ENCODE measurements around the gene CALCOCO1. TPM values are rescaled to one million over a fixed set of nuclear protein-coding genes. Genes with fewer than 3 reads are reported as not detected.
"Not testable (repeated sequence)": the region's sequence is repeated elsewhere in the genome, so short reads cannot be mapped to it uniquely, and the experiment has no call there.

CALCOCO1 gene
- total RNA-seq, 1 donor from 2014 or later, result 35.3 TPM

DNA sequence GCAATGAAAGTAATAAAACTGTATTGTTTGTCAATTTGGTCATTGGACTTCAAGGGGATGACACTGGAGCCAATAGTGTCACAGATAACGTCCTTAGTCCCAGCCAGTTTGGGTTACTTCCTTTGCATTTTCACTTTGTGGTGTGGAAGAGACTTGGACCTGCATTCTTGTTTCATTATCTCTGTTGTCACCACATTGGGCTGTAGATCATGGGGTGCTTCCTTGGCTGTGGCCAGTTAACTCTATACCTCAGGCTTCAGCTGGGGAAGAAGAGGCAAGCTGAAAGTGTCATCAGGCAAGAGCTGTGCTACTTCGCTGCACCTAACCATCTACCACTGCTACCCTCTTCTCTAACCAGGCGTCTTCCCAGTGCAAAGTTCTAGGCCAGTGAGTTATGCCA, 39.6 kb upstream of the CALCOCO1 start:
- Histone ChIP-seq H3K4me3 (ENCODE audit: low read depth, low read length) (no peak overlapping the region), H3K36me3 (ENCODE audit: control insufficient read depth, insufficient read depth, low read length) (no peaks in the 10 kb centered on the region), H3K27me3 (ENCODE audit: control insufficient read depth, insufficient read depth, low read length) (peaks cover 2% of the 10 kb centered on the region)
- TF ChIP-seq, protein P1, sequence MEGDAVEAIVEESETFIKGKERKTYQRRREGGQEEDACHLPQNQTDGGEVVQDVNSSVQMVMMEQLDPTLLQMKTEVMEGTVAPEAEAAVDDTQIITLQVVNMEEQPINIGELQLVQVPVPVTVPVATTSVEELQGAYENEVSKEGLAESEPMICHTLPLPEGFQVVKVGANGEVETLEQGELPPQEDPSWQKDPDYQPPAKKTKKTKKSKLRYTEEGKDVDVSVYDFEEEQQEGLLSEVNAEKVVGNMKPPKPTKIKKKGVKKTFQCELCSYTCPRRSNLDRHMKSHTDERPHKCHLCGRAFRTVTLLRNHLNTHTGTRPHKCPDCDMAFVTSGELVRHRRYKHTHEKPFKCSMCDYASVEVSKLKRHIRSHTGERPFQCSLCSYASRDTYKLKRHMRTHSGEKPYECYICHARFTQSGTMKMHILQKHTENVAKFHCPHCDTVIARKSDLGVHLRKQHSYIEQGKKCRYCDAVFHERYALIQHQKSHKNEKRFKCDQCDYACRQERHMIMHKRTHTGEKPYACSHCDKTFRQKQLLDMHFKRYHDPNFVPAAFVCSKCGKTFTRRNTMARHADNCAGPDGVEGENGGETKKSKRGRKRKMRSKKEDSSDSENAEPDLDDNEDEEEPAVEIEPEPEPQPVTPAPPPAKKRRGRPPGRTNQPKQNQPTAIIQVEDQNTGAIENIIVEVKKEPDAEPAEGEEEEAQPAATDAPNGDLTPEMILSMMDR (IDR thresholded peaks at IDR 0.05; ENCODE audit: insufficient read depth, low read length, severe bottlenecking), result no peak
- FAIRE-seq (no peak), DNase-seq (ENCODE audit: low read depth) (no peak)

DNA sequence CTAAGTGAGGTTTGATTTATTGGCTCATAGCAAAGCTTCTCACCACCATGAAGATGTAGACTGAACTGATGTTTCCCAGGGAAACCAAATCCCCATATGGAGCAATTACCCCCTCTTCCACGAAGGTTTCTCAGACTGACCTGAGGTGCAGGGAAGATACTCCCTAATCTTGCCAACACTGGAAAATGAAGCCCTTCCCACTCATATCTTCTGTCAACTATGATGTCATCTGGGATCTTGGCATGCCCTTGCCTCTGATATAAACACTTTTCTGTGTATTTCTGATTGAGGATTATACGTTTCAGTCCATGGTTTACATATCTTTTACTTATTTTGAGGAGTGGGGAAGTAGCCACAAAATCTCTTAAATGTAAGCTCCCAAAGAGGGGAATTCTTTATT, 38.6 kb upstream of the CALCOCO1 start:
- DNase-seq (ENCODE audit: low read depth) (no peak), FAIRE-seq (no peak)
- TF ChIP-seq, protein P1 (IDR thresholded peaks at IDR 0.05; ENCODE audit: insufficient read depth, low read length, severe bottlenecking), result no peak
- H3K36me3 ChIP-seq (ENCODE audit: control insufficient read depth, insufficient read depth, low read length), result no peaks in the 10 kb centered on the region
- no peak overlapping the region for H3K4me3 ChIP-seq (ENCODE audit: low read depth, low read length)
- H3K27me3 ChIP-seq (ENCODE audit: control insufficient read depth, insufficient read depth, low read length), result peaks cover 2% of the 10 kb centered on the region

DNA sequence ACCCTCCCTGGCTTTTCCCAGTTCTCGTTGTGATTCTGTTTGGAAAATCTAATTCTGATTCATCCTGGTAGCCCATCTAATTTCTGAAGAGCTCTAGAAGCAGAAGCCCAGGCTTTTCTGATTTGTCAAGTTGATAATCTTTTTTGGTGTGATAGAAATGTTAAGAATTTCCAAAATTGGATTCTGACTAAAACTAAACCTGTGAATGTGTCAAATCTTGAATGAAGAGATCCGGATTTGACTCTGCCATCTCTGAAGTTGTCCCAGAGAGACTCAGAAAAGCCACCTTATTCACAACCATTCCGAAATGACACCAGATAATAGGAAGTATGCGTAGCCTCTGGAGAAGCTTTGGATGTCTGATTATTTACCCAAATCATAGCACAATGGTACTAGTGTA, 37.4 kb upstream of the CALCOCO1 start:
- DNase-seq (ENCODE audit: low read depth), result no peak
- Histone ChIP-seq H3K4me3 (ENCODE audit: low read depth, low read length) (no peak overlapping the region), H3K36me3 (ENCODE audit: control insufficient read depth, insufficient read depth, low read length) (no peaks in the 10 kb centered on the region), H3K27me3 (ENCODE audit: control insufficient read depth, insufficient read depth, low read length) (peaks cover 4% of the 10 kb centered on the region)
- TF ChIP-seq, protein P1 (IDR thresholded peaks at IDR 0.05; ENCODE audit: insufficient read depth, low read length, severe bottlenecking), result no peak
- no peak for FAIRE-seq

DNA sequence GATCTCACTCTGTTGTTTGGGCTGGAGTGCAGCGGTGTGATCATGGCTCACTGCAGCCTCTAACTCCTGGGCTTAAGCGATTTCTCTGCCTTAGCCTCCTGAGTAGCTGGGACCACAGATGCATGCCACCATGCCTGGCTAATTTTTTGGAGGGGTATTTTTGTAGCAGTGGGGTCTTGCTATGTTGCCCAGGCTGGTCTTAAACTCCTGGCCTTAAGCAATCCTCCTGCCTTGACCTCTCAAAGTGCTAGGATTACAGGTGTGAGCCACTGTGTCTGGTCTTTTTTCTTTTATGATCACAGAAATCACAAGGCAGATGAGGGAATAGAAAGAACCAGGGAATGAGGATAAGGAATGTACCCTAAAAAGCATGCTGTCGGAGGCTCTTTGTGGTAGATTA, 35.5 kb upstream of the CALCOCO1 start:
- not testable (repeated sequence) for H3K4me3 ChIP-seq (ENCODE audit: low read depth, low read length); DNase-seq (ENCODE audit: low read depth); H3K36me3 ChIP-seq (ENCODE audit: control insufficient read depth, insufficient read depth, low read length); FAIRE-seq
- H3K27me3 ChIP-seq (ENCODE audit: control insufficient read depth, insufficient read depth, low read length), result peaks cover 17% of the 10 kb centered on the region

DNA sequence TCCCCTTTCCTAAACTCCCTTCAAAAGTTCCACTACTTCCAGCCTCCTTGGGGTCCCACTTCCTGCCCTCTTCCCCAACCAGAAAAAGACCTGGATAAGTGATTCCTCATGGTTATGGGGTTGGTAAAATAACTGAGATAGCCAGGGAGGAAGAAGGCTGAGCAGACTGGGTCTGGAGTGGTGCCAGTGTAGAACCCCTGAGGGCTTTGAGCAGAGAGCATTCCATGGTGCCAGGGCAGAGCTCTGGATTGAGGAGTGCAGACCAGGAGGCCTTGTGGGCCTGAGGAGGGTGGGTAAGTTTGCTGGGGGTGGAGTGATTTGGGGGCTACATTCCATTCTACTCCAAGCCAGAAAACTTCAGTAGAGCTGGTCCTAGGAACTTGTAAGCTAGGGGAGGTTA, 34.1 kb upstream of the CALCOCO1 start:
- no peak for DNase-seq (ENCODE audit: low read depth)
- H3K27me3 ChIP-seq (ENCODE audit: control insufficient read depth, insufficient read depth, low read length), result peaks cover 20% of the 10 kb centered on the region
- TF ChIP-seq, protein P1 (IDR thresholded peaks at IDR 0.05; ENCODE audit: insufficient read depth, low read length, severe bottlenecking), result no peak
- H3K4me3 ChIP-seq (ENCODE audit: low read depth, low read length), result no peak overlapping the region
- FAIRE-seq, result no peak
- H3K36me3 ChIP-seq (ENCODE audit: control insufficient read depth, insufficient read depth, low read length), result no peaks in the 10 kb centered on the region

DNA sequence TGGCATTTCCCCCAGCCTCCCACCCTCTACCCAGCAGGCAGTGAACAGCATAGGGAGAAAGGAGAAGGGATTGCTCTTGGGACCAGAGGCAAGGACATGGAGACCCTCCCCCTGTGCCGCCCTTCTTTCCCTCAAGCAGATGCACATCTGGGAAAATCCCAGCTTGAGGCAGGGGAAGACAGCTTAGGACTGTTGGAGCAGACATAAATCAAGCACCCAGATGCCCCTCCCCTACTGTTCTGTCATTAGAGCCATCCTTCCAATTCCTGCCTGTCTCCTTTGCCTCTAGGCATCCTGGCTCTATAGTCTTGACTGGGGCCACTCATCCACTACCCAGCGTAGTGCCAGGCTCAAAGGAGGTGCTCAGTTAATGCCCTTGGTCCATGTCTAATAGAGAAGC, 32.0 kb upstream of the CALCOCO1 start:
- Histone ChIP-seq H3K27me3 (ENCODE audit: control insufficient read depth, insufficient read depth, low read length) (peaks cover 21% of the 10 kb centered on the region), H3K4me3 (ENCODE audit: low read depth, low read length) (no peak overlapping the region), H3K36me3 (ENCODE audit: control insufficient read depth, insufficient read depth, low read length) (no peaks in the 10 kb centered on the region)
- DNase-seq (ENCODE audit: low read depth) (no peak), FAIRE-seq (no peak)
- TF ChIP-seq, protein P1 (IDR thresholded peaks at IDR 0.05; ENCODE audit: insufficient read depth, low read length, severe bottlenecking), result no peak
